ENCODE measurements around the gene FHIT. TPM values are rescaled to one million over a fixed set of nuclear protein-coding genes. Genes with fewer than 3 reads are reported as not detected.

The FHIT gene
- total and polyA plus RNA-seq, 10 of the 15 experiments (the other 5 are each of a cell fraction or from before 2014, with no cell fraction given) = 4.2 to 14.9 (median 9.4) TPM

GRCh38 chr3:60617188-60617587, 634.1 kb downstream of the FHIT start:
- no peak for TF ChIP-seq CBFB (IDR thresholded peaks at IDR 0.05; ENCODE audit: low read depth)
- TF ChIP-seq IRF4 (IDR thresholded peaks at IDR 0.05; ENCODE audit: low read depth, low read length) = no peak
- TF ChIP-seq PKNOX1 (IDR thresholded peaks at IDR 0.05) = no peak
- no peak for TF ChIP-seq PML (IDR thresholded peaks at IDR 0.05; ENCODE audit: low read length)
- TF ChIP-seq RFX5 (IDR thresholded peaks at IDR 0.05; ENCODE audit: low read depth, low read length) = no peak
- no peak for TF ChIP-seq EED (IDR thresholded peaks at IDR 0.05; ENCODE audit: low read depth)
- CTCF ChIA-PET = no interaction called here
- in situ Hi-C loops (cut with MboI) = no loop called here
- DNase-seq (ENCODE audit: low read depth, low spot score) (no peak), FAIRE-seq (no peak), ATAC-seq (no peak)
- H3K79me2 ChIP-seq (ENCODE audit: control insufficient read depth, insufficient read depth, low read length) = no peaks in the 10 kb centered on the region
- no peak overlapping the region for H3K4me3 ChIP-seq
- H3K4me2 ChIP-seq (ENCODE audit: control insufficient read depth, insufficient read depth) = no peak overlapping the region
- no TSS peak for BruUV-seq (replicated peaks)
- RAD21 ChIA-PET (ENCODE audit: unreplicated experiment) = interaction anchor here (0.7 kb wide), 1 partner anchor 491 kb away, joined by 4 read pairs; no protein-coding TSS in a partner anchor
- POLR2A ChIA-PET = no interaction called here
- H3K9ac ChIP-seq (ENCODE audit: control insufficient read depth, insufficient read depth, low read length) = no peak overlapping the region
- SMC1A ChIA-PET (ENCODE audit: uncharacterized antibody, unreplicated experiment) = no interaction called here
- no peaks in the 10 kb centered on the region for H4K20me1 ChIP-seq (ENCODE audit: control insufficient read depth, insufficient read depth)
- no peaks in the 10 kb centered on the region for H3K27me3 ChIP-seq (replicated peaks in 1 of 2; ENCODE audit: control insufficient read depth in 2 of 2, insufficient read depth in 2 of 2, low read length in 1 of 2)
- no peaks in the 10 kb centered on the region for H3K36me3 ChIP-seq (ENCODE audit: control insufficient read depth in 2 of 2, insufficient read depth in 2 of 2, low read length in 1 of 2)
- no peak overlapping the region for H3K27ac ChIP-seq (ENCODE audit: control insufficient read depth, insufficient read depth)
- intact Hi-C loops (cut with micrococcal nuclease; ENCODE audit: unreplicated experiment) = no loop called here
- 40% methylated on average over 2 of the region's 2 CpGs for WGBS (ENCODE audit: insufficient coverage, insufficient replicate concordance, low lambda C conversion rate, missing lambda C conversion rate)
- H2AFZ ChIP-seq (ENCODE audit: control insufficient read depth, low read depth, low read length) = no peak overlapping the region
- no peaks in the 10 kb centered on the region; the same call in 2 of the 3 replicates for H3K9me3 ChIP-seq (replicated peaks; ENCODE audit: control insufficient read depth, insufficient read depth, low read length)
- H3K4me1 ChIP-seq (ENCODE audit: control insufficient read depth, insufficient read depth, low read length) = no peaks in the 10 kb centered on the region

- intact Hi-C loops (cut with micrococcal nuclease; ENCODE audit: unreplicated experiment) = no loop called here
- ChIA-PET RAD21 (ENCODE audit: unreplicated experiment) (no interaction called here), SMC1A (ENCODE audit: uncharacterized antibody, unreplicated experiment) (interaction anchor here (0.5 to 0.6 kb wide), 2 partner anchors 155 to 1438 kb away, joined by 3 read pairs; no protein-coding TSS in a partner anchor), CTCF (no interaction called here), POLR2A (no interaction called here)
- DNase-seq (ENCODE audit: low read depth, low spot score) (no peak), FAIRE-seq (no peak), ATAC-seq (no peak)
- Histone ChIP-seq H3K27ac (ENCODE audit: control insufficient read depth, insufficient read depth) (no peak overlapping the region), H3K36me3 (ENCODE audit: control insufficient read depth in 2 of 2, insufficient read depth in 2 of 2, low read length in 1 of 2) (no peaks in the 10 kb centered on the region), H3K4me1 (ENCODE audit: control insufficient read depth, insufficient read depth, low read length) (no peaks in the 10 kb centered on the region), H3K27me3 (replicated peaks in 1 of 2; ENCODE audit: control insufficient read depth in 2 of 2, insufficient read depth in 2 of 2, low read length in 1 of 2) (no peaks in the 10 kb centered on the region), H3K79me2 (ENCODE audit: control insufficient read depth, insufficient read depth, low read length) (no peaks in the 10 kb centered on the region), H4K20me1 (ENCODE audit: control insufficient read depth, insufficient read depth) (no peaks in the 10 kb centered on the region), H2AFZ (ENCODE audit: control insufficient read depth, low read depth, low read length) (no peak overlapping the region), H3K4me2 (ENCODE audit: control insufficient read depth, insufficient read depth) (no peak overlapping the region), H3K9me3 (replicated peaks; ENCODE audit: control insufficient read depth, insufficient read depth, low read length) (no peaks in the 10 kb centered on the region; the same call in 2 of the 3 replicates), H3K9ac (ENCODE audit: control insufficient read depth, insufficient read depth, low read length) (no peak overlapping the region), H3K4me3 (no peak overlapping the region)
- in situ Hi-C loops (cut with MboI) = no loop called here
- no TSS peak for BruUV-seq (replicated peaks)
- WGBS (ENCODE audit: insufficient coverage, insufficient replicate concordance, low lambda C conversion rate, missing lambda C conversion rate) = 0% methylated on average over 1 of the region's 1 CpG
- TF ChIP-seq TCF7 (IDR thresholded peaks at IDR 0.05; ENCODE audit: borderline replicate concordance) (no peak), NFIC (IDR thresholded peaks at IDR 0.05; ENCODE audit: low read depth, low read length) (no peak), CREM (IDR thresholded peaks at IDR 0.05; ENCODE audit: low read depth) (no peak), ATF3 (IDR thresholded peaks at IDR 0.05; ENCODE audit: borderline replicate concordance, extremely low read depth, low read depth, low read length) (no peak), USF1 (IDR thresholded peaks at IDR 0.05; ENCODE audit: borderline replicate concordance, extremely low read length, insufficient read depth, low read depth, low read length) (no peak), IRF3 (IDR thresholded peaks at IDR 0.05) (no peak)
Observed at GRCh38 chr3:60613769-60614303, 637.4 kb downstream of the FHIT start.
